Measurements from ENCODE around the gene SEMA3A. TPM values are rescaled to one million over a fixed set of nuclear protein-coding genes. Genes with fewer than 3 reads are reported as not detected.
A peak's percentile ranks its signal among the peaks of the same experiment; 100 is the strongest.

Gene SEMA3A
- polyA plus RNA-seq, 1 donor, result 20.3 TPM

GRCh38 chr7:84013616-84014240, 180.9 kb downstream of the SEMA3A start:
- DNase-seq (ENCODE audit: low read depth), result no peak

GRCh38 chr7:84009782-84010181, 184.8 kb downstream of the SEMA3A start:
- DNase-seq (ENCODE audit: low read depth), result no peak

GRCh38 chr7:84009051-84009450, 185.5 kb downstream of the SEMA3A start:
- DNase-seq (ENCODE audit: low read depth), result no peak

DNA sequence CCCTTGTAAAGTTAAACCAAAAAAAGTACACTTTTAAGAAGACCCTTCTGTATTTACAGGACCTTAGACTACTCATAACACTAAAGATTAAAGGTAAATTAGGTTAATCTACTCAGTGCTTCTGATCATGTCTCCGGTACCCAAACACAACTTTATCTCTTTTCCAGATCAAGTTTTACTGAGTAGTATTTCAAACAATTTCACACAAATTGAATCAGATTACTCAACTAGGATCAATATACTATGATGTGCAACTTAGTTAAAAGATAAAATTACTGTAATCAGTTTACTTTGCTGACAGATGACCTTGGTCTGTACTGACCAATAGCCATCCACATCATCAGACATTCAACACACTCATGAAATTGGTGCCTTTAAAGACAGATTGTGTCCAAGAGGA, 191.4 kb downstream of the SEMA3A start:
- no peak for DNase-seq (ENCODE audit: low read depth)

- DNase-seq (ENCODE audit: low read depth), result no peak
Measured at GRCh38 chr7:84002348-84002747, 192.2 kb downstream of the SEMA3A start.

DNA sequence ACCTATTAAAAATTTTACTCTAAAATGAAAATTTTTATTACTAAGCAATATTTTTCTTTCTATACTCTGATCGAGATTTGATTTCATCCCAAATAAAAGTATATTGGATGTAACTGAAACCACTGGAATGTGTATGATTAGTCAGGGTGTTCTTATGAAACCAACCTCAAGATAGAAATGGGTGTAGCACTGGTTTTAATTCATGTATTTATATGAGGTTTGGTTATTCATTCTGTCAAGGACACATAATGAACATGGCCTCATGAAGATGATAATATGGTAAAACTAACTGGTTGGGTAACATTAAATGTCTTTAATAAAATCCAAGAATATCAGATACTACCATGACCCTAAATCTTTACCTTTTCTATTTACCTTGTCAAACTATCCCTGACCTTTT, 197.7 kb downstream of the SEMA3A start:
- DNase-seq (ENCODE audit: low read depth), result no peak

- DNase-seq (ENCODE audit: low read depth), result no peak
Measured at GRCh38 chr7:83987764-83988163, 206.8 kb downstream of the SEMA3A start.

DNA sequence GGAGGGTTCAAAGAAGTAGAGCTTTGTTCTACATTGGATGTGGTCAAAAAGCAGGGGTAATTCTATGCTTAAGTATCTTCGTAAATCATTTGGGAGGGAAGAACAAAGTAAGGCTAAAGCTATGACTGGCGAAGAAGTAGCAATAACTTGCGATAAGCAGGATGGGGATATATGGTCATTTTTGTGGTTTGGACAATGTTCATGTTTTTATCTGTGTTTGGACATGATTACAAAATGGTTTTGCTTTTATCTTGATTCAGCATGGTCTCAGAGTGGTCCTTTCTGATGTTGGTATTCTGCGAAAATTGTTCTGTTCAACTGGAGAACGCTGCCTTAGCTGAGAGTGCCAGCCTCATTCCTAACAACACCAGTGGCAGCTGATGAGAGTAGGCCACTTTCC, 208.8 kb downstream of the SEMA3A start:
- no peak for DNase-seq (ENCODE audit: low read depth)

DNA sequence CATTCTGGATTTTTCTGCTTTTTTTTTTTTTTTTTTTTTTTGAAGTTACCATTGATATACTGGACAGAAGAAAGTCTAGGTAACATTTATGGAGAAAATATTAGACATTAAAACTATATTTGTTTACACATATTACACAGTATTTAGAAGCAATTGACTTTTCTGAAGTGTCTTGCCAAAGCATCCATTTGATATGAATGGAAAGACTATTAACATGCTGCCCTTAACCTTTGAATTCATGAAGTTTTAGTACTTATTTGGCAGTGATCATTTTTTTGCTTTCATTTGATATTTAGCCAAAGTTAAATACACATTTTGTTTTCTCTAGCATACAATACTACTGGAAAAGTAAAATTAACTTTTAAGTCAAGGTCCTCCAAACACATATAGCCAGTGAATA, 210.0 kb downstream of the SEMA3A start:
- no peak for DNase-seq (ENCODE audit: low read depth)

- DNase-seq (ENCODE audit: low read depth), result no peak
Measured at GRCh38 chr7:83984076-83984475, 210.5 kb downstream of the SEMA3A start.

GRCh38 chr7:83983606-83984005, 211.0 kb downstream of the SEMA3A start:
- DNase-seq (ENCODE audit: low read depth), result no peak

DNA sequence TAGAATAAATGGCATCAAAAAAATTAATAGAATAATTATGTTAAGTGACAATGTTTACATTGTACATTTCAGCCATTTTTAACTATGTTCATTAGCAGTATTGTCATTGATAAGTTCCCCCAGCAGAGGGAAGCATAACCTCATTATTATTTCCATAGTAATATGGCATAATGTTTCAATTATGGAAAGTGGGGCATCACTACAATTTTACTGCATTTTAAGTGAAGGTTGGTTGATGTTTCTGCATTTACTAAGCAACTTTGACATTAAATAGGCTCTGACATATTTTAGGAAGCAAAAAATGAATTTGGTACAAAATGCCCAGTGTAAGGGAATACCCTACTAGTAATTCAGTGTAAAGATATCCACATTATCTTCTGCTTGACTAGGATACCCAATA, 218.3 kb downstream of the SEMA3A start:
- DNase-seq (ENCODE audit: low read depth), result peak; percentile 16

DNA sequence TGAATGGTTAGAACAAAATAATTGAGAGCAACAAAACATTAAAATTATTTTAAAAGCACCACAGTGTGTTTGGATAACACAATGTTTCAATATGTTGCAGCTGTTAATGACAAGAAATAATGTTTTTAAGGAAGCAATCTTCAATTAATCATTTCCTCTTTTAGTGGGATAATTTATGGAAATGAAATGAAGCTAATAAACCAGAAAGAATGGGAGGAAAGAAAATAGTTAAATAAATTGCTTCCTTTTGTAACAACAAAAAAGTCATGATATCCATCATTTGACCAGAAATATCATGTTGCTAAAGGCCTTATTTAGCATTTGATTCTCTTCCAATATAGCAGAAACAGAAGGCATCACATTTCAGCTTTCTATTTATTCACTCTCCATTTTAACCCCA, 224.5 kb downstream of the SEMA3A start:
- DNase-seq (ENCODE audit: low read depth), result no peak

DNA sequence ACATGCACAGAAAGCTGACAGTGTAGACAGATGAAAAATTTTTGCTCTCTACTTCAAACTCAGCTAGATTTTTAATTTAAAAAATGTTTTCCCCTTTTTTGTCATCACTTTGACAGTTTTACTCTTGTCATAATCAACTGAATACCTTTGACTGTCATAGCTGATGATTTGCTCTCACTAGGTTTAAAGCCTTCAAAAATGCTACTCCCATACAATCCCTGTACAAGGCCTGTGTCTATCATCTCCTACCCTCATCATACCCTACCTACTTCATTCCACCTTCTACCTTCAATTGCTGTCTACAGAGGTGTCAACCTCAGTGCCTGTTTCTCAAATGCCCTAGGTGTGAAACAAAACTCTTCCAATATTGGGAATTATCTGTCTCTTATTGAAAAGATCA, 230.3 kb downstream of the SEMA3A start:
- DNase-seq (ENCODE audit: low read depth), result no peak

DNA sequence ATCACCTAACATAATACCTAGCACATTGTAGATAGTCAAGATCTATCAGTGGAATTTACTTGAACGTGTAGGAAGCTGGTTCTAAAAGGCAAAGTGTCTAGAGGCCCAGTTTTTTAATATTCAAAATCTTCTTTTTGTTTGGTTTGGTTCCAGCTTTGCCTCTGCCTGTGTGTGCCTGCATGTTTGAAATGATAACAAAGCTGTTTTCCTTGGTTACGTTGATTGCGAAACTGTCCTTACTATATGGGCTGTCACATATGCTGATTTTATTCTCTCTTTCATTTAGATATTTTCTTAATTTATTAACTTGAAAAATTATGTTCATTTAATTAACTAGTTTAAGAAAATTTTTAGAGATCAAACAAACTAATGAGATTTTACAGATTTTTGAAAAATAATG, 237.3 kb downstream of the SEMA3A start:
- DNase-seq (ENCODE audit: low read depth), result no peak

- DNase-seq (ENCODE audit: low read depth), result no peak
Measured at GRCh38 chr7:83956104-83956503, 238.5 kb downstream of the SEMA3A start.

GRCh38 chr7:83952236-83952635, 242.4 kb downstream of the SEMA3A start:
- DNase-seq (ENCODE audit: low read depth), result no peak

DNA sequence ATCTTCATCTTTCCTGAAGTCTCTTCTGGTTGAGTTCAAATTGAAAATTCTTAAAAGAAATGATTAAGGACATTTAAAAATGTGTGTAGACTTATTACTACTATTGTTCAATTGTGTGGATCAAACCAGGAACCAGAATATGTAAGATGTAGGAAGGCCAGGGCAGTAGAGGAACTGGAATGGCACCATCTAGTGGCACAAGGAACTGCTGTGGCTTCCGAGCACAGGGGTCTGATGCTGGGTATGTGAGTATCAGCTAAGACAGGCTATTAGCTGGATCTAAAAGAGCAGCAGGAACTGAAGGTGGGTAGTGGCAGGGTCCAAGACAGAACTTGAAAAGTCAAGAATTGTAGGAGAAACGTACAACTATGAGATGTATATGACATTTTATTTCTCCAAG, 247.3 kb downstream of the SEMA3A start:
- no peak for DNase-seq (ENCODE audit: low read depth)

DNA sequence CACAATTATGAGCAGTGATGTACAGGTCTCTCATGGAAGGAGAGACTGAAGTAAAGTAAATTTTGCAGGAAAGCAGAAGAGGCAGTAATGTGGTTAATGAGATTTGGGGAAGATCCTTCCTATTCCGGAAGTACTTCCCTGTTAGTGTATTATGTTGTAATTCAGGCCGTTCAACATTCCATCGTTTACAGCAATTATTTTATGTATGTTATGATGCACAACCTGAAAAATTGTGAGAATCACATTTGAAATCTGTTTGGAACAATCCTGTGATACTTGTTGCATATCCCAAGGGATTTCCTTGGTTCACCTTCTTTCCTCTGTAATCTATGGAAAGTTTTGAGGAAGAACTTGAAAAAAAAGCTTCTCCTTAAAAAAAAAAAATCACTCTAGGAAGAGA, 247.8 kb downstream of the SEMA3A start:
- DNase-seq (ENCODE audit: low read depth), result no peak

DNA sequence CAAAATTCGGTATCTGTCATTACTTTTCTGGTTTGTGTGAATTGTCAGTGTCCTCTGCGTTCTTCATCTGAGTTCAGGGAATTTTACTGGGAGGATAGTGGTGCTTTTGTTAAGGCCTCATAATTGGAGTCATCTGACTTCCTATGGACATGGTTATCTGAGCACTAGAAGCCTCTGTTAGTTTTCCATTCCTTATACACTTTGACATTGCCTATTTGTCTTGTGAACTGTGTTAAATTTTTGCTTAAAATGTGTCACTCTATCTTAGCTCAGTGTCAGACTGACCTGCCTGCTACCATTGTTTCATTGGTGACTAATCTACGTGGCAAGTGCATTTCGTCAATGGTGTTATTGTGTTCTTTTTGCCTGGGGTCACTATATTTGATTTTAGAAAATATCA, 253.3 kb downstream of the SEMA3A start:
- no peak for DNase-seq (ENCODE audit: low read depth)

DNA sequence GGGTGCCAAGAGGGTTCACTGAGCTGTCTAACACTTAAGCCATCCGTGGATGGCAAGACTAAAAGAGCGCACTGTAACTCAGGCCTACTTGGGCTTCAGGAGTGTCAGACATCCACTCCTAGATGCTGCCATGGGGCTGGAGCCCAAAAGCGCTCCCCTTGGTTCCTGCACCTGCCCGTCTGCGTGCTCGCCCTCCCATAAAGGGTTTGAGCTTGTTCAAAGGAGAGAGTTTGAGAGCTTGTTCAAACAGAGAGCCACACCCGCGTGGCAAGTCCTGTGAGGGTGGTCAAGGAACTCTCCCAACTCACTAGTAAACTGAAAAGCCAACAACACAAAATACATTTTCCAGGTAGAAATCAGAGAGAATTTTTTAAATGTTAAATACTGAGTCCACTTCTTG, 256.7 kb downstream of the SEMA3A start:
- no peak for DNase-seq (ENCODE audit: low read depth)

GRCh38 chr7:83936056-83936708, 258.4 kb downstream of the SEMA3A start:
- peak; percentile 51 for DNase-seq (ENCODE audit: low read depth)

DNA sequence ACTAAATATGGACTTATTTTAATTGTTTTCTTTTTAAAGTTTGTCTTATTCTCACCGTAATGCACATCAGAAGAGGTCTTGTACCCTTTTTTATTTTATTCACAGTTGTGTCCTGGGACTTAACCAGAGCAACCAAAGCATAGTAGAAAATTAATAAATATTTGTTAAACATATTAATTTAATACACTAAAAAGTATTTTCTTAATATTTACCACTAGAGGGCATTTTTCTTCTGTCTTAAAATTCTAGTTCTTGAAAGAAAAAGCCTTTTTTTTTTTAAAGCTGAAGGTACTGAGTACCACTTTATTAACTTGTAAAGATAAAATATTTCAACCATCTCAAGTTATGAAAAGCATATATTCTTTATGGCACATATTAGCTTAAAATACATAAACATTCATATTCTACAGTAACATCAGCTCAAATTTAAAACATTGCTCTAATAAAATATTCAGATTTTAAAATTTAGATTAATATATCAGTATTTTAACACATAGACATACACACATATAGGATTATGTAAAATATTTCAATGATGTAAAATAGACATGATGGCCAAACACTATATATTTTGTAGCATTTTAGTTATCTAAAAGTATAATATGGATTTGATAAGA, 260.4 kb downstream of the SEMA3A start:
- DNase-seq (ENCODE audit: low read depth), result no peak

Measured in forelimb muscle (tissue), 1 donor.